ENCODE measurements around the gene GEN1.

GEN1 gene

GRCh38 chr2:17735864-17736263 is 18.1 kb upstream of the GEN1 start:
- Histone ChIP-seq H3K27me3 (ENCODE audit: insufficient read depth, low read length, poor library complexity) (no peaks in the 10 kb centered on the region), H3K9me3 (ENCODE audit: insufficient read depth, low read length, severe bottlenecking) (no peaks in the 10 kb centered on the region), H3K27ac (ENCODE audit: low read length) (no peak overlapping the region), H3K4me2 (ENCODE audit: insufficient read depth, low read length) (no peak overlapping the region), H3K9ac (ENCODE audit: low read depth, low read length) (no peak overlapping the region), H3K4me3 (ENCODE audit: low read depth in 1 of 2, low read length in 2 of 2) (no peak overlapping the region), H2AFZ (ENCODE audit: low read depth, low read length) (no peak overlapping the region), H3K79me2 (ENCODE audit: insufficient read depth, low read length) (no peaks in the 10 kb centered on the region), H3K36me3 (ENCODE audit: insufficient read depth, low read length) (peaks cover 81% of the 10 kb centered on the region), H4K20me1 (ENCODE audit: insufficient read depth, low read length) (0 out of 2 replicates have a peak, but pooled peaks cover 3% of the 10 kb centered on the region), H3K4me1 (ENCODE audit: insufficient read depth, low read length) (no peaks in the 10 kb centered on the region)
- TF ChIP-seq, protein P1, sequence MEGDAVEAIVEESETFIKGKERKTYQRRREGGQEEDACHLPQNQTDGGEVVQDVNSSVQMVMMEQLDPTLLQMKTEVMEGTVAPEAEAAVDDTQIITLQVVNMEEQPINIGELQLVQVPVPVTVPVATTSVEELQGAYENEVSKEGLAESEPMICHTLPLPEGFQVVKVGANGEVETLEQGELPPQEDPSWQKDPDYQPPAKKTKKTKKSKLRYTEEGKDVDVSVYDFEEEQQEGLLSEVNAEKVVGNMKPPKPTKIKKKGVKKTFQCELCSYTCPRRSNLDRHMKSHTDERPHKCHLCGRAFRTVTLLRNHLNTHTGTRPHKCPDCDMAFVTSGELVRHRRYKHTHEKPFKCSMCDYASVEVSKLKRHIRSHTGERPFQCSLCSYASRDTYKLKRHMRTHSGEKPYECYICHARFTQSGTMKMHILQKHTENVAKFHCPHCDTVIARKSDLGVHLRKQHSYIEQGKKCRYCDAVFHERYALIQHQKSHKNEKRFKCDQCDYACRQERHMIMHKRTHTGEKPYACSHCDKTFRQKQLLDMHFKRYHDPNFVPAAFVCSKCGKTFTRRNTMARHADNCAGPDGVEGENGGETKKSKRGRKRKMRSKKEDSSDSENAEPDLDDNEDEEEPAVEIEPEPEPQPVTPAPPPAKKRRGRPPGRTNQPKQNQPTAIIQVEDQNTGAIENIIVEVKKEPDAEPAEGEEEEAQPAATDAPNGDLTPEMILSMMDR (IDR thresholded peaks at IDR 0.05; ENCODE audit: borderline replicate concordance, extremely low read depth, low read length, poor library complexity, severe bottlenecking), result no peak
- no peak for TF ChIP-seq EZH2 (IDR thresholded peaks at IDR 0.05; ENCODE audit: borderline replicate concordance, low read depth, low read length, severe bottlenecking)
- no peak for ATAC-seq (ENCODE audit: insufficient read depth, low read depth)
- no peak for DNase-seq

DNA sequence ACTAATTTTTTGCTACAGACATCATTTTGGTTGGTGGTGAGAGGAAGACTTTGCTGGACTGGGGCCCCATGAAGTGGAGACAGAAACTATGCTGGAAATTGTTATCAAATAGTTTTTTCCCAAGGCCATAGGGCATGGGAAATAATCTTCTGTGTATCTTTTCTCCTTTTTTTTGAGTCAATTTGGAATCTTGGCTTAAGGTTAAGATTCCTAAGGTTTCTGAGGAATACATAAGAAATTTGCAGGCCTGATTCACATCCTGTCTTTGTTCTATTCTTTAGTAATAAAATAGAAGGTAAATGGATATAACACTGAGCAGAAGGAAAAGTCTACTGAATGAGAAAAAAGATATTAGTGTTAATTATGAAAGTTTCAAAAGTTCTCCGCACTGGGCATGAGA is 16.9 kb upstream of the GEN1 start:
- TF ChIP-seq, protein P1 (IDR thresholded peaks at IDR 0.05; ENCODE audit: borderline replicate concordance, extremely low read depth, low read length, poor library complexity, severe bottlenecking), result no peak
- no peak for TF ChIP-seq EZH2 (IDR thresholded peaks at IDR 0.05; ENCODE audit: borderline replicate concordance, low read depth, low read length, severe bottlenecking)
- Histone ChIP-seq H3K4me2 (ENCODE audit: insufficient read depth, low read length) (no peak overlapping the region), H3K9ac (ENCODE audit: low read depth, low read length) (no peak overlapping the region)

GRCh38 chr2:17740203-17740602 is 13.7 kb upstream of the GEN1 start:
- ATAC-seq (ENCODE audit: insufficient read depth, low read depth) (no peak), DNase-seq (no peak)
- Histone ChIP-seq H3K79me2 (ENCODE audit: insufficient read depth, low read length) (no peaks in the 10 kb centered on the region), H3K36me3 (ENCODE audit: insufficient read depth, low read length) (peaks cover 71% of the 10 kb centered on the region), H3K9me3 (ENCODE audit: insufficient read depth, low read length, severe bottlenecking) (no peaks in the 10 kb centered on the region), H2AFZ (ENCODE audit: low read depth, low read length) (no peak overlapping the region), H3K27me3 (ENCODE audit: insufficient read depth, low read length, poor library complexity) (no peaks in the 10 kb centered on the region), H3K4me2 (ENCODE audit: insufficient read depth, low read length) (no peak overlapping the region), H3K9ac (ENCODE audit: low read depth, low read length) (no peak overlapping the region), H3K4me3 (ENCODE audit: low read depth in 1 of 2, low read length in 2 of 2) (no peak overlapping the region), H3K27ac (ENCODE audit: low read length) (no peak overlapping the region), H3K4me1 (ENCODE audit: insufficient read depth, low read length) (no peaks in the 10 kb centered on the region), H4K20me1 (ENCODE audit: insufficient read depth, low read length) (peaks cover 3% of the 10 kb centered on the region; the same call in 1 of the 2 replicates)
- no peak for TF ChIP-seq EZH2 (IDR thresholded peaks at IDR 0.05; ENCODE audit: borderline replicate concordance, low read depth, low read length, severe bottlenecking)
- TF ChIP-seq, protein P1 (IDR thresholded peaks at IDR 0.05; ENCODE audit: borderline replicate concordance, extremely low read depth, low read length, poor library complexity, severe bottlenecking), result no peak

More for the DNA sequence above, 16.9 kb upstream of the GEN1 start:
- H3K4me3 ChIP-seq (ENCODE audit: low read depth in 1 of 2, low read length in 2 of 2), result no peak overlapping the region
- H3K79me2 ChIP-seq (ENCODE audit: insufficient read depth, low read length), result no peaks in the 10 kb centered on the region
- ATAC-seq (ENCODE audit: insufficient read depth, low read depth), result no peak
- no peaks in the 10 kb centered on the region for H3K9me3 ChIP-seq (ENCODE audit: insufficient read depth, low read length, severe bottlenecking)
- 0 out of 2 replicates have a peak, but pooled peaks cover 3% of the 10 kb centered on the region for H4K20me1 ChIP-seq (ENCODE audit: insufficient read depth, low read length)
- peaks cover 73% of the 10 kb centered on the region for H3K36me3 ChIP-seq (ENCODE audit: insufficient read depth, low read length)
- no peaks in the 10 kb centered on the region for H3K4me1 ChIP-seq (ENCODE audit: insufficient read depth, low read length)
- H2AFZ ChIP-seq (ENCODE audit: low read depth, low read length), result no peak overlapping the region
- no peak overlapping the region for H3K27ac ChIP-seq (ENCODE audit: low read length)
- H3K27me3 ChIP-seq (ENCODE audit: insufficient read depth, low read length, poor library complexity), result no peaks in the 10 kb centered on the region
- DNase-seq, result no peak

All from DND-41 (cell line).